GM18873 (cell line): ENCODE results near the gene SST.

ENCODE experiments used
- ATAC-seq: cut with Tn5 transposase; IDR thresholded peaks from one replicate; pipeline ENCODE4 v1.9.1; 2021; ENCODE audit warnings: mild to moderate bottlenecking, moderate library complexity, moderate number of reproducible peaks; ENCODE audit not compliant: unreplicated experiment, low FRiP score

Gene SST

GRCh38 chr3:187636528-187636927 is 33.7 kb downstream of the SST start:
- no peak for ATAC-seq

- ATAC-seq, result no peak
Observed at GRCh38 chr3:187630404-187630803, 39.8 kb downstream of the SST start.

GRCh38 chr3:187629711-187630110 is 40.5 kb downstream of the SST start:
- ATAC-seq, result no peak

DNA sequence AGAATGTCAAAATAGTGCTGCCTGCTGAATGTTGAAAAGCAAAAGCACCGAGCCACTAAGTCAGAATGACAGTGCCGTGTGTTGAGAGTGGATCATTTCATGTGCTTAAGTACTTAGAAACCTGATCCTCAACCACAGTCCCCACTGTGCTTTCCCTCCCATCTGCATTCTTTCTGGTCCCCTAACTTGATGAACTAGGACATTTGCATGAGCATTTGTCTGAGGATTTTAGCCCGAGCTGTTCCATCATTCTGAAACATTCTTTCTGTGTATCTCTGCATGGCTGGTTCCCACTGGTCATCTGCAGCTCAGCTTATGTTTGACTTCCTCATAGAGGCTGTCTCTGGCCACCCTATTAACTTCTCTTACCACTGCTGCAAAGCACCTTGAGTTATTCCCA is 42.0 kb downstream of the SST start:
- ATAC-seq, result no peak

- ATAC-seq, result no peak
Observed at GRCh38 chr3:187626581-187626980, 43.6 kb downstream of the SST start.

- no peak for ATAC-seq
Observed at GRCh38 chr3:187624588-187624987, 45.6 kb downstream of the SST start.

DNA sequence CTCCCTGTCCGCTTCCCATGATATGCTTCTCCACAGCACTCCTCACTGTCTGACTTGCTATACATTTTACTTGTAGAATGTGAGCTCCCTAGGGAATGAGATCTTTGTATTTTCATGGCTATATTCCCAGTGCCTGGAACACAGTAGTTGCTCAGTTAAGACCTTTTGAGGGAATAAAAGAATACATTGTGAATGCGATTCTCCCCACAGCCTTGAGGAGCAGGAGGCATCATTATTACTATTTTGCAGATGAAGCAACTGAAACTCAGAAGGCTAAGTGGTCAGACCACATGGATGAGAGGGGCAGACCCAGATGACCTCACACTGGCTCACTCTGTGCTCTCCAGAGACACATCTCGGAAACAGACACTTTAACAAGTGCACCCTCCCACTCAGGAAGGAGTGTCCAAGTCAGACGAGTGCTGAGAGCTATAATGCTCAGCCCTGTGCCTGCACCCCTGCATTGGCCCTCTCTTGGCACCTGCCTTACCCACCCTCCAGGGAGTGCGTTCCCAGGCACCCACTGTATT is 46.8 kb downstream of the SST start:
- ATAC-seq, result no peak

GRCh38 chr3:187621881-187622280 is 48.3 kb downstream of the SST start:
- no peak for ATAC-seq

GRCh38 chr3:187619461-187619860 is 50.7 kb downstream of the SST start:
- ATAC-seq, result no peak
